ENCODE data around the gene MMAB.

The MMAB gene

GRCh38 chr12:109524466-109525278 is 48.6 kb downstream of the MMAB start:
- peaks cover 59% of the 10 kb centered on the region for H3K36me3 Mint-ChIP-seq (ENCODE audit: low read depth)
- H3K9me3 Mint-ChIP-seq: no peaks in the 10 kb centered on the region
- peaks cover 57% of the 10 kb centered on the region for H3K4me1 Mint-ChIP-seq
- H3K4me3 Mint-ChIP-seq: no peak overlapping the region
- no peak for TF ChIP-seq CTCF (IDR thresholded peaks at IDR 0.05; ENCODE audit: unreplicated experiment in 3 of 3)
- no peak overlapping the region for H3K27ac Mint-ChIP-seq
- peaks cover 3% of the 10 kb centered on the region for H3K27me3 Mint-ChIP-seq (ENCODE audit: low read depth)

- H3K4me1 Mint-ChIP-seq: peaks cover 61% of the 10 kb centered on the region
- H3K4me3 Mint-ChIP-seq: no peak overlapping the region
- peak overlapping the region in 2 of 3 experiments; percentile 33 to 77 for H3K27ac Mint-ChIP-seq
- TF ChIP-seq CTCF (IDR thresholded peaks at IDR 0.05; ENCODE audit: unreplicated experiment in 3 of 3): no peak
- peaks cover 68% of the 10 kb centered on the region for H3K36me3 Mint-ChIP-seq (ENCODE audit: low read depth)
- no peaks in the 10 kb centered on the region for H3K9me3 Mint-ChIP-seq
- H3K27me3 Mint-ChIP-seq (ENCODE audit: low read depth): peaks cover 3% of the 10 kb centered on the region
These were observed 49.8 kb downstream of the MMAB start for GRCh38 chr12:109523504-109523903.

GRCh38 chr12:109523071-109523470 is 50.2 kb downstream of the MMAB start:
- peaks cover 3% of the 10 kb centered on the region for H3K27me3 Mint-ChIP-seq (ENCODE audit: low read depth)
- no peak for TF ChIP-seq CTCF (IDR thresholded peaks at IDR 0.05; ENCODE audit: unreplicated experiment in 3 of 3)
- peaks cover 68% of the 10 kb centered on the region for H3K36me3 Mint-ChIP-seq (ENCODE audit: low read depth)
- H3K27ac Mint-ChIP-seq: peak overlapping the region in 2 of 3 experiments; percentile 33 to 77
- H3K4me1 Mint-ChIP-seq: peaks cover 65% of the 10 kb centered on the region
- peak overlapping the region in 1 of 3 experiments; percentile 30 for H3K4me3 Mint-ChIP-seq
- no peaks in the 10 kb centered on the region for H3K9me3 Mint-ChIP-seq

GRCh38 chr12:109521831-109522230 is 51.5 kb downstream of the MMAB start:
- peak overlapping the region in 1 of 3 experiments; percentile 26 for H3K4me3 Mint-ChIP-seq
- H3K36me3 Mint-ChIP-seq (ENCODE audit: low read depth): peaks cover 68% of the 10 kb centered on the region
- H3K4me1 Mint-ChIP-seq: peaks cover 68% of the 10 kb centered on the region
- peaks cover 3% of the 10 kb centered on the region for H3K27me3 Mint-ChIP-seq (ENCODE audit: low read depth)
- TF ChIP-seq CTCF (IDR thresholded peaks at IDR 0.05; ENCODE audit: unreplicated experiment in 3 of 3): no peak
- no peaks in the 10 kb centered on the region for H3K9me3 Mint-ChIP-seq
- peak overlapping the region; percentile 60 to 80 (median 65) for H3K27ac Mint-ChIP-seq

GRCh38 chr12:109519787-109520186 is 53.5 kb downstream of the MMAB start:
- no peak for TF ChIP-seq CTCF (IDR thresholded peaks at IDR 0.05; ENCODE audit: unreplicated experiment in 3 of 3)
- H3K9me3 Mint-ChIP-seq: no peaks in the 10 kb centered on the region
- no peak overlapping the region for H3K27ac Mint-ChIP-seq
- H3K27me3 Mint-ChIP-seq (ENCODE audit: low read depth): peaks cover 3% of the 10 kb centered on the region
- H3K4me3 Mint-ChIP-seq: no peak overlapping the region
- peaks cover 66% of the 10 kb centered on the region for H3K36me3 Mint-ChIP-seq (ENCODE audit: low read depth)
- peaks cover 72% of the 10 kb centered on the region for H3K4me1 Mint-ChIP-seq

All from nephron (organoid).